ENCODE data around the gene TTC13. TPM values are rescaled to one million over a fixed set of nuclear protein-coding genes. Genes with fewer than 3 reads are reported as not detected.
"Not testable (repeated sequence)": the region's sequence is repeated elsewhere in the genome, so short reads cannot be mapped to it uniquely, and the experiment has no call there.

TTC13 gene
- total RNA-seq, 2 donors from 2014 or later = 3.9 to 5.5 TPM

DNA sequence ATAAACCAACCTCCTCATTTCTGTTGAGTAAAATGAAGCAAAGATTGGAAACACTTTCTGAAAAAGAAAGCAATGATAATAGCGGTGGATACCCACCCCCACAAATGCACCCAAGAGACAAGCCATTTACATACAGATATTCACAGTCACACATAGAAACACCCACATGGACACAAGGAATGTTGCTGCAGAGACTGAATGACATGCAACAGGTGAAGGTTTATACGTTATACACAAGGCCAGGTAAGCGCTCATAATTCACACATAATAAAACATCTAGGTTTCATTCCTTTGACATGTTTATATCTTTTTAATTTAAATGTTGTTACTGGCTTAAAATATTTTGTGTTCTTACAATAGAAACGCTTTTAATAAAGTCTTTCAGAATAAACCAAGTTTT lies 21.5 kb upstream of the TTC13 start:
- Histone ChIP-seq H3K9me3 (peaks cover 0 to 23% of the 10 kb centered on the region in 2 donors), H3K4me3 (no peak overlapping the region), H3K4me1 (no peaks in the 10 kb centered on the region), H3K27ac (no peak overlapping the region), H3K27me3 (no peaks in the 10 kb centered on the region), H3K36me3 (peaks cover 59% of the 10 kb centered on the region)
- TF ChIP-seq, protein P1, sequence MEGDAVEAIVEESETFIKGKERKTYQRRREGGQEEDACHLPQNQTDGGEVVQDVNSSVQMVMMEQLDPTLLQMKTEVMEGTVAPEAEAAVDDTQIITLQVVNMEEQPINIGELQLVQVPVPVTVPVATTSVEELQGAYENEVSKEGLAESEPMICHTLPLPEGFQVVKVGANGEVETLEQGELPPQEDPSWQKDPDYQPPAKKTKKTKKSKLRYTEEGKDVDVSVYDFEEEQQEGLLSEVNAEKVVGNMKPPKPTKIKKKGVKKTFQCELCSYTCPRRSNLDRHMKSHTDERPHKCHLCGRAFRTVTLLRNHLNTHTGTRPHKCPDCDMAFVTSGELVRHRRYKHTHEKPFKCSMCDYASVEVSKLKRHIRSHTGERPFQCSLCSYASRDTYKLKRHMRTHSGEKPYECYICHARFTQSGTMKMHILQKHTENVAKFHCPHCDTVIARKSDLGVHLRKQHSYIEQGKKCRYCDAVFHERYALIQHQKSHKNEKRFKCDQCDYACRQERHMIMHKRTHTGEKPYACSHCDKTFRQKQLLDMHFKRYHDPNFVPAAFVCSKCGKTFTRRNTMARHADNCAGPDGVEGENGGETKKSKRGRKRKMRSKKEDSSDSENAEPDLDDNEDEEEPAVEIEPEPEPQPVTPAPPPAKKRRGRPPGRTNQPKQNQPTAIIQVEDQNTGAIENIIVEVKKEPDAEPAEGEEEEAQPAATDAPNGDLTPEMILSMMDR (IDR thresholded peaks at IDR 0.05) = no peak
- DNase-seq (ENCODE audit: low spot score) = no peak

DNA sequence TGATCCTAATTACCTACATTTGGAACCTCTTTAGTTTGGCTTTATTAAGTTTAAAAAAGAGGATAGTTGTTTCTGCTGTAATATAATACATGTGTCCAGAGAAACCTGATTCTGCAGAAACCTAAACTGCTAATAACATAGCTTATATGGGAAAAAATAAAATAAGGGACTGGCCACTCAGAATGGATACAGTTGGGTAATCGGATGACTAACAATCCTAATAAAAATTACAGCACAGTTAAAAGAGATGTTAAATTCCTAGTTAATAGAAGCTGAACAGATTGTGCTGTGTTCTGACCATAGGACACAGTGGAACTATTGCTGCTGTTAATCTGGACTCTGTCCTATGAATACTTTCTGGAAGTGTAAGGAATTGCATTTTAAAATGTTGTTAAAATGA lies 16.2 kb upstream of the TTC13 start:
- Histone ChIP-seq H3K9me3 (no peaks in the 10 kb centered on the region), H3K4me1 (no peaks in the 10 kb centered on the region), H3K27me3 (no peaks in the 10 kb centered on the region), H3K4me3 (no peak overlapping the region), H3K36me3 (peaks cover 60% of the 10 kb centered on the region), H3K27ac (no peak overlapping the region)
- DNase-seq (ENCODE audit: low spot score) = no peak
- TF ChIP-seq, protein P1 (IDR thresholded peaks at IDR 0.05) = no peak

DNA sequence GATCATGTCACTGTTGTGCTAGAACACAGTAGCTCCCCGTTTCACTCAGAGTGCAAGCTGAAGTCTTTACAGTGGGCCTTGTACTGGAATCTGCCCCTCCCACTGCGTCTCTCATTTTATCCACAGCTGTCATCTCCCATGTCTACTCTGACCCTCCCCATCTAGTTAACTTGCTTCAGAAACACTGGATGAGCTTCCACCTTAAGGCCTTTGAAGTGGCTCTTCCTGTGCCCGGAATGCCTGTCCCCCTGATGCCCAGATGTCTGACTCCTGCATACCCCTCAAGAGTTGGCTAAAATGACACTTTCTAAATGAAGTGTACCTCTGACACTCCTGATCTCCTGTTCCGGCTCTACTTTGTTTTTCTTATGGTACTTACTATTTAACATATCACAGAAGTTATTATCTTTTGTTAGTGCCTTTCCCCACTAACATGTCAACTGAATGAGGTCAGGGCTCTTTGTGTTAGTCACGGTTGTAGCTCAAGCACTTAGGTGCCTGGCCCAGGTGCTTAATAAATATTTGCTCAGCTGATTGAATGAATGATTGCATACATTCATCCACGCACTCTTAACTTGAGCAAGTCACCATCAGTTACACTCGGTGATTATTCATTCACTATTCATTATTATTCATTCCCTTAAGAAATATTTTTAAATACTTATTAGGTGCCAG lies 13.6 kb upstream of the TTC13 start:
- peaks cover 34% of the 10 kb centered on the region for H3K36me3 ChIP-seq
- TF ChIP-seq, protein P1 (IDR thresholded peaks at IDR 0.05) = no peak
- no peaks in the 10 kb centered on the region for H3K27me3 ChIP-seq
- no peak overlapping the region for H3K27ac ChIP-seq
- H3K4me1 ChIP-seq = no peaks in the 10 kb centered on the region
- no peak for DNase-seq (ENCODE audit: low spot score)
- H3K4me3 ChIP-seq = no peak overlapping the region
- H3K9me3 ChIP-seq = no peaks in the 10 kb centered on the region

DNA sequence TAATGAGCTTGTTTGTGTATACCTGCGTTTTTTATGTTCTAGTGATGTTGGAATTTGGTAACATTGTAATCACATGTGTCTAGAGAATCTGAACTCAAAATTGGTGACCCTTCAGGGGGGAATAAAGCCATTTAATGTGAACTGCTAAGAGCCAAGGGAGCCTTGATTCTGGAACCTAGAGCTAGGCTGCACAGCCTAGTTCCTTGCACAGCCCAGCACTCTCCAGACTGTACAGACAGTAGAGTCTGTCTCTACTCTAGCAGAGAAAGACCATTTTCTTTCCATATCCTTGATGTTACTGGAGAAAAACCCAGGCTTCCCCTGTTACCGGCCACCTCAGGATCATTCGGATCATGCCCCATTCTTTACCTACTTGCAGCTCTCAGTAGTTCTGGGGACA lies 8.8 kb upstream of the TTC13 start:
- no peak overlapping the region for H3K4me3 ChIP-seq
- DNase-seq (ENCODE audit: low spot score) = no peak
- peaks cover 14% of the 10 kb centered on the region for H3K36me3 ChIP-seq
- TF ChIP-seq, protein P1 (IDR thresholded peaks at IDR 0.05) = no peak
- H3K27ac ChIP-seq = no peak overlapping the region
- no peaks in the 10 kb centered on the region for H3K9me3 ChIP-seq
- H3K4me1 ChIP-seq = no peaks in the 10 kb centered on the region
- H3K27me3 ChIP-seq = no peaks in the 10 kb centered on the region

DNA sequence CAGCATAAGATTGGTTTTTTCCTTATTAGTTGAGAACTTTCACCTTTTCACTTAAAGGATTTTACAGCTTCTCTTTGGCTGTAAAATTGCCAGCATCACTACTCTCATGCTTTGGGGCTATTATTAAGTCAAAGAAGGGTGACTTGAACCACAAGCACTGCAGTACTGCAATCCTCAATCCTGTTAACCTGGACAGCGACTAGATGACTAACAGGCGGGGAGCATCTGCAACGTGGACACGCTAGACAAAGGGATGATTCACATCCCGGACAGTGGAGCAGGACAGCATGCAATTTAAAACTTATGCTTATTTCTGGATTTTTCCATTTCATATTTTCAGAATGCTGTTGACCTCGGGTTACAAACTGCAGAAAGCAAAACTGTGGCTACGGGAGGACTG lies 8.3 kb upstream of the TTC13 start:
- H3K4me3 ChIP-seq = no peak overlapping the region
- no peaks in the 10 kb centered on the region for H3K27me3 ChIP-seq
- no peak for DNase-seq (ENCODE audit: low spot score)
- H3K4me1 ChIP-seq = no peaks in the 10 kb centered on the region
- H3K9me3 ChIP-seq = no peaks in the 10 kb centered on the region
- no peak overlapping the region for H3K27ac ChIP-seq
- peaks cover 9% of the 10 kb centered on the region for H3K36me3 ChIP-seq
- TF ChIP-seq, protein P1 (IDR thresholded peaks at IDR 0.05) = no peak

DNA sequence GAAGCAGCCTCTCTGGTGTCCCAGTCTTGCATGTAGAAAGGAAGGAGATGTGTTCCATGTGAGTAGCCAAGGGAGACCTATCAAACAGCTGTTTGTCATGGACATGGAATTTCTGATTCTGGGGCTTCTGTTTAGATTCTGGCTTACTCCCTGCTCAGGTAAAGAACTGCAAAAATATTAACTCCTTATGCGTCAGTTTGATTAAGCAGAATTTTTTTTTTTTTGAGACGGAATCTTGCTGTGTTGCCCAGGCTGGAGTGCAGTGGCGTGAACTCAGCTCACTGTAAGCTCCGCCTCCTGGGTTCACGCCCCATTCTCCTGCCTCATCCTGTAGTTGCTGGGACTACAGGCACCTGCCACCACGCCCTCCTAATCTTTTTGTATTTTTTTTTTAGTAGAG lies 7.0 kb upstream of the TTC13 start:
- no peak for DNase-seq (ENCODE audit: low spot score)
- TF ChIP-seq, protein P1 (IDR thresholded peaks at IDR 0.05) = no peak
- Histone ChIP-seq H3K9me3 (no peaks in the 10 kb centered on the region), H3K27ac (no peak overlapping the region), H3K4me3 (no peak overlapping the region), H3K27me3 (no peaks in the 10 kb centered on the region), H3K4me1 (no peaks in the 10 kb centered on the region), H3K36me3 (peaks cover 5% of the 10 kb centered on the region)

DNA sequence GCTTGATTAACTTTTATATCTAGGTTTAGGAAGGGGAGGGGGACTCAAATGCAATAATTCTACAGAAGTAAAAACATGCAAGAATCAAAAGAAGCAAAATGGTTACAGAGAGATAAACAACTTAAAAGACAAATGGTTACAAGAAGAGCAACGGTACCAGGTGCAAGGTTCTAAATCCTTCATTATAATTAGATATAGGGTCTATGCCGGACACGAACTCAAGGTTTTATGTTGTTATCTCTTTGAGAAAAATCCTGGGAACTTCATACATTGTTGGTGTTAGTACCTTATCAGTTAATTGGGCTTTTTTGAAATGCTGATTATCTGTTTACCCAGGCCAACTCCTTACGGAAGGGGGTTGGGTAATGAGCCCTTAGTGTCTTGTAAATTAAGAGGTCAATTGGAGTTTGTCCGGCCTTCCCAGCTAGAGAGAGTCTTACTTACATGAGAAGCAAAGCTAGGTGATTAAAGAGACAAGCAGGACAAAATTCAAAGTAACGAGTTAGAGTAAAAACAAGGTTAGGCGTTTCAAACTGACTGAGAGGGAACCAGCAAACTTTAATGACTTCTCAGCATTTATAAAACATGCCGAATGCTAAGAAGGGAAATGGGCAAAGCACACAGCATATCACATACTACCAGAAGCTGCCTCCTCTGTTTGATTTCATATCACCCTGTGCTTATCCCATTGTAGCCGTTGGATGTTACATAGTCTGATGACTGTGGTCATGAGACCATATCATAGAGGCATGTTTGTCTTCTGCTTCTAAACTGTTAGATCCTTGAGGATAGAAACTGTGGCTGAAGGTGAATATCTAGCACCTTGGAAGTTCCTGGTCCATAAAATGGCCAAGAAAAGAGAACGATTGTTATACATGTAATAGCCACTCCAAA lies 6.2 kb upstream of the TTC13 start:
- H3K4me3 ChIP-seq; H3K36me3 ChIP-seq; H3K4me1 ChIP-seq; H3K9me3 ChIP-seq; H3K27ac ChIP-seq; H3K27me3 ChIP-seq; DNase-seq (ENCODE audit: low spot score): not testable (repeated sequence)
